Pulmonary artery endothelial cell (primary cell): ENCODE results near the gene SCUBE1. TPM values are rescaled to one million over a fixed set of nuclear protein-coding genes. Genes with fewer than 3 reads are reported as not detected.

Experiments used
- DNase-seq: peaks from one replicate; pipeline ENCODE4 v3.0.0-alpha.2; 2011; ENCODE audit warnings: low read depth, low spot score
- total RNA-seq: library from RNA; depleted of rRNA; stranded (reverse); fragments of >200 nt; gene quantifications from 2 replicates; pipeline ENCODE4 v1.2.3, GENCODE V29; 2014

SCUBE1 gene
- total RNA-seq, 1 donor from 2014 or later = not detected

- DNase-seq = no peak
These were observed 82.6 kb downstream of the SCUBE1 start for GRCh38 chr22:43260331-43261231.

GRCh38 chr22:43257961-43258360, 85.2 kb downstream of the SCUBE1 start:
- DNase-seq = no peak

- peak; percentile 30 for DNase-seq
These were observed 85.6 kb downstream of the SCUBE1 start for GRCh38 chr22:43257549-43257948.

DNA sequence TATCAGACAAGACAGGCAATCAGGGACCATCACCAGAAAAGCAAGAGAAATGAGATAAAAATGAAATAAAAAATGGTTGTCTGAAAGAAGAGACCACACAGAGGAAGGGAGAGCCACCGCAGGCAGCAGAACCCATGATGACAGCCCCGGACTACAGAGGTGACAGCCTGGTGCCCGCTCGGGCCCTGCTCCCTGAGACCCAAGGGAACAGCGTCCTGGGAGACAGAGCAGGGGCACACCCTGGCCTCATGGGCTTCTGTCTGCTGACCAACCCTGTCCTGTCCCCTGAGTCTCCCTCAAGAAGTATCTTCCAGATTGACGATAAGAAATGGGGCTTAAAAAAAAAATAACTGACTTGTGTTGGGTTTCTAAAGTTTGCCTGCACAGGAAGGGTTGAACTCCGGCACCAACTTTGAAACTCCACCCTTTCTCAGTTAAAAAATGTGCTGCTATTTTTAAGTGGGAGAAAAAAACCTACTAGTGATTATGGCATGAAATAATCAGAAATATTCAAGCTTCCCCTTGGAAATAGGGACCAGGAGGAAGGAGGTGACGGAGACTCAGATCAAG, 86.1 kb downstream of the SCUBE1 start:
- no peak for DNase-seq

GRCh38 chr22:43256569-43256968, 86.6 kb downstream of the SCUBE1 start:
- DNase-seq = no peak

GRCh38 chr22:43255299-43255698, 87.9 kb downstream of the SCUBE1 start:
- DNase-seq = no peak

DNA sequence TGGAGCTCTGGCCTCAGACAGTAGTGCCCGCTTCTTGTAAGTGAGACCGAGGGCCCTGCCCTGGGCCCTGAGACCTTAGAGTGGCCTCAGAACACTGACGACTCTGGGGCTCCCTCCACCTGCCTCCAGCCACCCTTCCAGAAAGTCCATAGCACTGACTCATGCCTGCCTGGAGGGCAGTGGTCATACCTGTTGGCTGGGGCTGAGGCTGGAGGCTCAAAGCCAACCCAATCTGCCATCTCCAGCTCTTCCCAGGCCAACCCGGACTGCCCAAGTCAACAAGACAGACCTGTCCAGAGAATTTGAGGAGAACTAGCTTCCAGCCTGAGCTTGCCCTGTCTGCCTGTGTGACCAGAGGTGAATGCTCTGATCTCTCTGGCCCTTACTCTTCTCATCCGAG, 89.3 kb downstream of the SCUBE1 start:
- no peak for DNase-seq

DNA sequence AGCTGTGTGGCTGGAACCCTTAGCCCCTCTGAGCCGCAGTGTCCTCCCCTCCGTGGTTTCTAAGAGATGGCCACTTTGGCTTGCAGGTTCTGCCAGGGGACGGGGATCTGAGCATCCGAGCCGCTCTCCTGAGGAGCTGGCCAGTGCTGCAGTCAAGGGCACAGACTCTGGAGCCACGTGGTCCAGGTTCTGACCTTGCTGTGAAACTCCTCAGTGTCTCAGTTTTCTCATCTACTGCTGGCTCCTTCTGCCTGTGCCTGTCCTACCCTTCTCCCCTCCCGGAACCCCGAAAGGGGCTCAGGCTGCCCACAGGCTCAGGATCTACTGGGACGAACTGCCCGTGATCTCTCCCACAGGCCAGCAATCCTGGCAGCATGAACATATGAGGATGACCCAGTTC, 90.9 kb downstream of the SCUBE1 start:
- DNase-seq = no peak

GRCh38 chr22:43249789-43250471, 93.2 kb downstream of the SCUBE1 start:
- no peak for DNase-seq

GRCh38 chr22:43247546-43248260, 95.5 kb downstream of the SCUBE1 start:
- DNase-seq = no peak

DNA sequence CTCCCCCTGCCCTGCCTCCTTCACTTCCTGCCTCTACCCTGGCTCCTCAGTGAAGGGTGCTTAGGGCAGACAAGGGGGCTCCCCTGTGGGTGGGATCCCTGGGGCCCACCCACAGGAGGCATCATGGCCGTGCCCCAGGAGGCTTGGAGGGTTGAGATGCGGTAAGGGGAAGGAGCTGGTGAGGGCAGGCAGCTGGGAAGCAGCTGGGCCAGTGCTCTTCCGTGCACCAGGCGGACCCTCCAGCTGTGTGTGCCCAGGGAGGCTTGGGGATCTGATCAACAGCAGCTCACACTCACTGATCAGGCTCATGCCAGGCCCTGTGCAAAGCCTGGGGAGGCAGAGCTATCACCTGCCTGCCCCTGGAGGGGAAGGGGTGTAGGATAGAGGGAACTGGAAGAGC, 97.0 kb downstream of the SCUBE1 start:
- no peak for DNase-seq

GRCh38 chr22:43245717-43246116, 97.5 kb downstream of the SCUBE1 start:
- no peak for DNase-seq

DNA sequence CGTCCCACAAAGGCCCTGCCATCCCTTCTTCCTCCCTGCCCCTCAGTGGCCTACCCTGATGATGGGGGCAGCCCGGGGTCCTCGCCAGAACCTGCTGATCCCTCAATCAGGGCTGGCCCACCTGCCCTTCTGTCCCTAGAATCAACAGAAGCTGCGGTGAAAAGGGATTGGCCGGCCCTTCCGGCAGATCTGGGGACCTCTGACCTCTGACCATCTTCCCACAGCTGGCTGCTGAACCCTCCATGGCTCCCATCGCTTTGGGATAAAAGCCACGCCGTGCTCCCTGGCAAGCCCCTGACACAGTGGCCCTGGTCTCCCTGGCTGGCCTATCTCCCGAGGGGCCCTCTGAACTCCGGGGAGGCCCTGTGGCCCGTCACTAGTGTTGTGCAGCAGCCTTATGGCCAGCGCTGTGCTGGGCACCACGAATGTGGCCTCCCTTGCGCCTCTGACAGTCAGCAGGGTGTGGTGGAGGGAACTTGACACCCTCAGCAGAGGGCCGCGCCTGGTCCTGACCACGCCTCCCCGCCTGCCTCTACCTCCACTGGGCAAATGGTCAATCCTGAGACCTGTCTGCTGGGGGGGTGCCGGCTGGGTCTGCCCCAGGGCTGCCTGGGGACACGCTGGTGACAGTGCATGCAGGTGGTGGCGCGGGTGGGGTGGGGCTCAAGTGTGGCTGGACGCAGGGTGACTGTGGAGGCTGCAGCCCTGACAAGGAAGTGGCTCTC, 98.2 kb downstream of the SCUBE1 start:
- DNase-seq = no peak

DNA sequence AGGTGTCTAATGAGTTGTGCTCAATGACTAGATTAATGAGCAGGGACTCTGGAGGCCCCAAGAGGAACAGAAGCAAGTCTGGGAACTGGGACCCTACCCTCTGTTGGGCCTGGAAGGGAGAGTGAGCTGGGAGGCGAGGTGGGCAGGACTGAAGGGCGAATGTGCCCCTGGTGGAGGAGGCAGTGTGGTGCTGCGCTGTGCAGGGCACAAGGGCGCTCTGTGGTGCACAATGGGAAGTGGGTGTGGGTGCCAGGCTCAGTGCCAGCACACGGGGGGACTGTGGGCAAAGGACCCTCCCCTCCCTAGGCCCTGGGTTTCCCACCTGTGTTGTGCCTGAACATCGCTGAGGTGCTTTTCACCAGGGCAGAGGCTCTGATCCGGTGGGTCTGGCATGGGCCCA, 98.8 kb downstream of the SCUBE1 start:
- no peak for DNase-seq

DNA sequence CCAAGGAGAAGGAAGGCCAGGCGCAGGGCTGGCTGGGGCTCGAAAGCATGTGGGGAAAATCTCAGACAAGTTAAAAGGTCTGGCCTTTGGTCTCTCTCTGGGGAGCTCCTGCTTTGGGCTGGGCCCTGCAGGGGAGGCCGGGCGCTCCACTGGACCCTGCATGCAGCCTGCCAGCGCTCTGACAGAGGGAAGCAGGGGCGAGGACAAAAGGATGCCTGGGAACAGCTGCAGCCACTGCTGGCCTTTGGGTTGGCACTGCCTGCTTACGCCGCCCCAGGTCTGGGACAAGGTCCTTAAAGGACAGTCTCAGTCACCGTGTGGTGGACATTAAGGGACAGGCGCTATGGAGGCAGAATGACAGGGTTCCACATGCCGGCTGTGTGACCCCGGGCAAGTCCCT, 99.8 kb downstream of the SCUBE1 start:
- DNase-seq = no peak

DNA sequence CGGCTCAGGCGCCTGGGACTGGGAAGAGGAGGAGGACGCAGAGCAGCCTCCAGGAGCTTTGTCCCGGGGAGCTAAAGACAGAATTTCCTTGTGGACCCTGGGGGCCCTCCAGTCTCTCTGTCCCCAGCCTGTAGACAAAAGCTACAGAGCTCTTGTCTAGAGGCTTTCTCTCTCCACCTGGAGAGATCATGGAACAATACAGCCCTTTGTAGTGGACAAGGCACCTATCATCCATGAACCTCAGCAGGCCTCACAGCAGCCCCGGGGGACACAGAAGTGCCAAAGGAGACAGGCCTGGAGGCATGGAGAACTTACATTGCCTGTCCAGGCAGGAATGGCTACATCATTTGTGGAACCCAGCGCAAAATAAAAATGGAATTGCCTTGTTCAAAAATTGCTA, 100.5 kb downstream of the SCUBE1 start:
- no peak for DNase-seq

DNA sequence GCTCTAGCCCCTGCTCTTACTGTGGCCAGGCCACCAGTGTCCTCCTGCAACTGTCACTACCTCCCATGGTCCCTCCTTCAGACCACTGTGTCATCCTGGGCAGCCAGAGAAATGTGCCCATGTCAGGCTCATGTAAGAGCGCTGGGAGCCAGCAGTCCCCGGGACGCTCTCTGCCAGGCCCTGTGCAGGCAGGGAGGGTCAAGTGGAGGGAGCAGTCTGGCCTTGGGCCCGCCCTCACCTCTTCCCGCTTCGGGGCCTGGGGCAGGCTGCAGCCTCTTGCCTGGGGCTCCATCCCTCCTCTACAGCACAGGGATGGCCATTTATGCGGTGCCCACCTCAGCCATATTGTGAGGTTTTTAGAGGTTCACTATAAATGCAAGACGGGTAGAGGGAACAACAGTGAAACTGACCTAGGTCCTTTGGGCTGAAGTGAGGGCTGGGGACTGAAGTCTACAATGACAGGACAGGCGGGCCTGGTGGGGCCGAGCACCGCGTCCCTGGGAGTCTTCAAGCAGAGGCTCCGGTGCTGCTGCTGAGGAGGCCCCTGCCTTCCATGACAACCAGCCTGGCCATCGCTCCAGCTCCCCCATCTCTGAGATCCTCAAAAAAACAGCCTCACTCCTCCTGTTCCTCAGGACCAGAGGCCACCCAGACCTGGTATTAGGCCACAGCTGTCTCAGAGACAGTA, 101.3 kb downstream of the SCUBE1 start:
- DNase-seq = no peak

- no peak for DNase-seq
These were observed 102.0 kb downstream of the SCUBE1 start for GRCh38 chr22:43241138-43241597.

DNA sequence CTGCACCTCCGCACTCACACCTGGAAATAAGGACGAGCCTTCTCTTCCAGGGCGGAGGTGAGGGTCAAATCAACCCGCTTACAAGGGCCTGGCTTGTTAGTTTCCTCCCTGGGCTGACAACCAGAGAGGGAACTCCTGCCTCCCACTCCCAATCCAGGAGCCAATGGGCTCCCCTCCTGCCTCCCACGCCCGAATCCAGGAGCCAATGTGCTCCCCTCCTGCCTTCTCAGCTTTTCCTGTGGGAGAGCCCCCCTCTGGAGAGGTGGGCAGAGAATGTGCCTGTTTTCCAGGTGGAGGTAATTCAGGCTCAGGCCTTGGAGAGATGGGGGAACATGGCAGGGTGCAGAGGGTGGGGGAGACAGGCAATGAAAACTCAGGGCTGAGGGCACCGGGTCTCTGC, 102.6 kb downstream of the SCUBE1 start:
- DNase-seq = no peak

DNA sequence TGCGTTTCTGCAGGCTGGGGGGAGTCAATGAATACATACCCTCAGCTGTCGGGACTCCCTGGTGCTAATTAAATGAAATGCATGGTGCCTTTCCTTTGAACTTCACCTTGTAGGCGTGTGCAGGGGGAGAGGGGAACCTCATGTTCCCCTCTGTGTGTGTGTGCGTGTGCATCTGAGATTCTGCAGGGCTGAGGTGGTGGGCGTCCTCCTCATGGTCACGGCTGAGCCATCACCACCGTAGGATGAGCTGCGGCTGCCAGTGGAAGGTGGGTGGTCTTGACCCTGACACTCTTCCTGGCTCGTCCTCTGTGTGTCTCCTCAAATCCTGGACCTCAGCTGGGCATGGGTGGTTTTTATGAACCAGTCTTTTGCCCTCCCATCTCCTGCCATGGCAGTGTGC, 103.2 kb downstream of the SCUBE1 start:
- DNase-seq = no peak
